Measurements from ENCODE around the gene LMAN1L.

DNA sequence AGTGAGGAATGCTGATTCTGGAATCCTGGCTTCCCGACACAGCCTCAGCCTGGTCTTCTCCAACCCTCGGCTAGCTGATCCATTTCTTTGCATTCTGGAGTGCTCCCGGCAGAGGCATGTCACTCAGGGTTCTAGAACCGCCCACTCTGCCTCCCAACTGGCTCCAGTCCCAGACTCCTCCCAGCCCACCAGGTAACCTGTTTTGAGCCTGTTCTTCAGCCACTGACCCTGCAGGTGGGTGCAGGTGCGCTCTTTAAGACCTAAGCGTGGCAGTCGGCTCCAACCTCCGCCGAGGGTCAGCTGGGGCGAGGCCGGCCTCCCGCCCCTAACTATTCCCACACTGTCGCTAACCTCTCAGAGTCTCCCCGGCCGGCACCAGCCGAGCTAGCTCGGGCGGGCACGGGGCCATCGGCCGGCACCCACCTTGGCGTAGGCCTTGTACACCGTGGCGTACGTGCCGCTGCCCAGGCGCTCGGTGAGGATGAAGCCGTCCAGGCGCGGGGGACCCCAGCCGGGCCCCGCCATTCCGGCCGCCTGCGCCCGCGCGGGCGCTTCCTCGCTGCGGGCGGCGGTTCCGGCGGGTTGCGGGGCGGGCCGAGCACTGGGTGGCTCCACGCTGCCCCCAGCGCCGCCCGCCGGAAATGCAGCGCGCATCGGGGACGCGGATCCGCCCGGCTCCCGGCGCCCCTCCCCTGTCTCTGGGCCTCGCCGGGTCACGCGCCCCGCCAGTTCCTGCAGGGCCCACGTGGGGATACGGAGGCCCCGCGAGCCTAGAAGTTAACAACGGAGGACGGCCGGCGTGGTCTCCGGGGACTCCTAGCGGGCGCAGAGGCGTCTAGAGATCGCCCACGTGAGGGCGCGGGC is 30.2 kb downstream of the LMAN1L start, which contains the start of gene ULK3:
- peak; percentile 49 to 67 (median 59) for TF ChIP-seq POLR2AphosphoS5 (IDR thresholded peaks at IDR 0.05)
- TF ChIP-seq, protein P1, sequence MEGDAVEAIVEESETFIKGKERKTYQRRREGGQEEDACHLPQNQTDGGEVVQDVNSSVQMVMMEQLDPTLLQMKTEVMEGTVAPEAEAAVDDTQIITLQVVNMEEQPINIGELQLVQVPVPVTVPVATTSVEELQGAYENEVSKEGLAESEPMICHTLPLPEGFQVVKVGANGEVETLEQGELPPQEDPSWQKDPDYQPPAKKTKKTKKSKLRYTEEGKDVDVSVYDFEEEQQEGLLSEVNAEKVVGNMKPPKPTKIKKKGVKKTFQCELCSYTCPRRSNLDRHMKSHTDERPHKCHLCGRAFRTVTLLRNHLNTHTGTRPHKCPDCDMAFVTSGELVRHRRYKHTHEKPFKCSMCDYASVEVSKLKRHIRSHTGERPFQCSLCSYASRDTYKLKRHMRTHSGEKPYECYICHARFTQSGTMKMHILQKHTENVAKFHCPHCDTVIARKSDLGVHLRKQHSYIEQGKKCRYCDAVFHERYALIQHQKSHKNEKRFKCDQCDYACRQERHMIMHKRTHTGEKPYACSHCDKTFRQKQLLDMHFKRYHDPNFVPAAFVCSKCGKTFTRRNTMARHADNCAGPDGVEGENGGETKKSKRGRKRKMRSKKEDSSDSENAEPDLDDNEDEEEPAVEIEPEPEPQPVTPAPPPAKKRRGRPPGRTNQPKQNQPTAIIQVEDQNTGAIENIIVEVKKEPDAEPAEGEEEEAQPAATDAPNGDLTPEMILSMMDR (IDR thresholded peaks at IDR 0.05): peak in 2 of 3 donors; percentile 46 to 85

All from breast epithelium (tissue), 3 donors.